Measurements from ENCODE around the gene ENDOV.

The ENDOV gene

GRCh38 chr17:80479246-80479566 lies 64.2 kb downstream of the ENDOV start:
- no peak overlapping the region for H3K4me3 ChIP-seq (ENCODE audit: control insufficient read depth, low read depth, low read length)
- no peak for TF ChIP-seq CTCF (IDR thresholded peaks at IDR 0.05; ENCODE audit: control insufficient read depth, insufficient read depth, low read depth, low read length, missing control alignments)
- no peak for DNase-seq (ENCODE audit: low read depth)

GRCh38 chr17:80480248-80480647 lies 65.3 kb downstream of the ENDOV start:
- no peak for DNase-seq (ENCODE audit: low read depth)
- no peak overlapping the region for H3K4me3 ChIP-seq (ENCODE audit: control insufficient read depth, low read depth, low read length)
- no peak for TF ChIP-seq CTCF (IDR thresholded peaks at IDR 0.05; ENCODE audit: control insufficient read depth, insufficient read depth, low read depth, low read length, missing control alignments)

- H3K4me3 ChIP-seq (ENCODE audit: control insufficient read depth, low read depth, low read length), result no peak overlapping the region
- no peak for DNase-seq (ENCODE audit: low read depth)
- no peak for TF ChIP-seq CTCF (IDR thresholded peaks at IDR 0.05; ENCODE audit: control insufficient read depth, insufficient read depth, low read depth, low read length, missing control alignments)
Observed at GRCh38 chr17:80481284-80482057, 66.5 kb downstream of the ENDOV start.

- no peak for TF ChIP-seq CTCF (IDR thresholded peaks at IDR 0.05; ENCODE audit: control insufficient read depth, insufficient read depth, low read depth, low read length, missing control alignments)
- no peak for DNase-seq (ENCODE audit: low read depth)
- no peak overlapping the region for H3K4me3 ChIP-seq (ENCODE audit: control insufficient read depth, low read depth, low read length)
Observed at GRCh38 chr17:80482058-80482318, 67.0 kb downstream of the ENDOV start.

GRCh38 chr17:80482555-80483308 lies 67.8 kb downstream of the ENDOV start:
- no peak for TF ChIP-seq CTCF (IDR thresholded peaks at IDR 0.05; ENCODE audit: control insufficient read depth, insufficient read depth, low read depth, low read length, missing control alignments)
- DNase-seq (ENCODE audit: low read depth), result no peak
- no peak overlapping the region for H3K4me3 ChIP-seq (ENCODE audit: control insufficient read depth, low read depth, low read length)

GRCh38 chr17:80485846-80486245 lies 70.9 kb downstream of the ENDOV start:
- H3K4me3 ChIP-seq (ENCODE audit: control insufficient read depth, low read depth, low read length), result no peak overlapping the region
- no peak for TF ChIP-seq CTCF (IDR thresholded peaks at IDR 0.05; ENCODE audit: control insufficient read depth, insufficient read depth, low read depth, low read length, missing control alignments)
- DNase-seq (ENCODE audit: low read depth), result no peak

Data from AG09309 (cell line).